HL-60 (cell line): ENCODE measurements around the gene RTEL1.
"Not testable (repeated sequence)": the region's sequence is repeated elsewhere in the genome, so short reads cannot be mapped to it uniquely, and the experiment has no call there.

Experiments
- DNase-seq, 2 experiments: peaks; one replicate each; pipeline ENCODE4 v3.0.0-alpha.2; 2010 to 2020; ENCODE audit warnings: low read depth in 1 of 2, low spot score in 1 of 2
- H3K27ac ChIP-seq: fragments of 250-450 bp; sonication (Bioruptor Pico); replicated peaks from 2 replicates; pipeline ENCODE4 v1.5.1; 2020; ENCODE audit warnings: mild to moderate bottlenecking, moderate library complexity
- H3K27me3 ChIP-seq: fragments of 250-450 bp; sonication (Bioruptor Pico); 2 replicates; pipeline ENCODE4 v1.5.1; 2021; ENCODE audit warnings: mild to moderate bottlenecking, moderate library complexity; ENCODE audit not compliant: insufficient read depth, poor library complexity, severe bottlenecking
- H3K4me3 ChIP-seq: replicated peaks from 2 replicates; pipeline ENCODE4 v1.5.1; 2011; ENCODE audit warnings: mild to moderate bottlenecking, control low read depth, low read length; ENCODE audit not compliant: insufficient read depth
- GABPA ChIP-seq: IDR thresholded peaks from 2 replicates; pipeline ENCODE4 v1.6.1; 2012; ENCODE audit warnings: low read depth
- POLR2AphosphoS5 ChIP-seq: IDR thresholded peaks from 2 replicates; pipeline ENCODE4 v1.6.1; 2012; ENCODE audit warnings: low read depth
- SPI1 ChIP-seq: IDR thresholded peaks from 2 replicates; pipeline ENCODE4 v1.6.1; 2012; ENCODE audit warnings: low read depth, mild to moderate bottlenecking, borderline replicate concordance
- TF ChIP-seq, protein P1 (sequence below): IDR thresholded peaks from 2 replicates; pipeline ENCODE4 v1.6.1; 2012; ENCODE audit warnings: low read depth; ENCODE audit not compliant: insufficient replicate concordance
- TF ChIP-seq, protein P2 (sequence below): IDR thresholded peaks from one replicate; pipeline ENCODE4 v1.5.1; 2011; ENCODE audit warnings: low read length, control low read depth, inconsistent platforms; ENCODE audit not compliant: insufficient read depth

Gene RTEL1

DNA sequence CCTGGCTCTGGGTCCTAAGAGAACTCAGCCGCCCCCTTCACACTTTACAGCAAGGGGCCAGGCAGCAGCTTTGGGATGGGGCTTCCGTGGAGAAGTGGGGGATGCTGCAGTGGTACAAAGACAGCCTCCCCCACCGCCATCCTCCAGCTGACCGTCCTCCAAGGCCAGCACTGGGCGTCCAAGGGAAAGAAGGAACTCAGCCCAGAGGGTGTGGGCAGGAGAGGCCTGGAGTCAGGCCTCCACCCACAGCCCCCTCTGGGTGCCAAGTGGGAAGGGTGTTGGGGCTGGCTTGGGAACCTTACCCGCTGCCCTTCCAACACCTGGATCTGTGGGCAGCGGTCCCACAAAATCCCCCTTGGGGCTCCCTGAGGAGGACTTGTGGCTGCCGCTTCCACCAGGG is 18.0 kb upstream of the RTEL1 start:
- TF ChIP-seq, protein P1, sequence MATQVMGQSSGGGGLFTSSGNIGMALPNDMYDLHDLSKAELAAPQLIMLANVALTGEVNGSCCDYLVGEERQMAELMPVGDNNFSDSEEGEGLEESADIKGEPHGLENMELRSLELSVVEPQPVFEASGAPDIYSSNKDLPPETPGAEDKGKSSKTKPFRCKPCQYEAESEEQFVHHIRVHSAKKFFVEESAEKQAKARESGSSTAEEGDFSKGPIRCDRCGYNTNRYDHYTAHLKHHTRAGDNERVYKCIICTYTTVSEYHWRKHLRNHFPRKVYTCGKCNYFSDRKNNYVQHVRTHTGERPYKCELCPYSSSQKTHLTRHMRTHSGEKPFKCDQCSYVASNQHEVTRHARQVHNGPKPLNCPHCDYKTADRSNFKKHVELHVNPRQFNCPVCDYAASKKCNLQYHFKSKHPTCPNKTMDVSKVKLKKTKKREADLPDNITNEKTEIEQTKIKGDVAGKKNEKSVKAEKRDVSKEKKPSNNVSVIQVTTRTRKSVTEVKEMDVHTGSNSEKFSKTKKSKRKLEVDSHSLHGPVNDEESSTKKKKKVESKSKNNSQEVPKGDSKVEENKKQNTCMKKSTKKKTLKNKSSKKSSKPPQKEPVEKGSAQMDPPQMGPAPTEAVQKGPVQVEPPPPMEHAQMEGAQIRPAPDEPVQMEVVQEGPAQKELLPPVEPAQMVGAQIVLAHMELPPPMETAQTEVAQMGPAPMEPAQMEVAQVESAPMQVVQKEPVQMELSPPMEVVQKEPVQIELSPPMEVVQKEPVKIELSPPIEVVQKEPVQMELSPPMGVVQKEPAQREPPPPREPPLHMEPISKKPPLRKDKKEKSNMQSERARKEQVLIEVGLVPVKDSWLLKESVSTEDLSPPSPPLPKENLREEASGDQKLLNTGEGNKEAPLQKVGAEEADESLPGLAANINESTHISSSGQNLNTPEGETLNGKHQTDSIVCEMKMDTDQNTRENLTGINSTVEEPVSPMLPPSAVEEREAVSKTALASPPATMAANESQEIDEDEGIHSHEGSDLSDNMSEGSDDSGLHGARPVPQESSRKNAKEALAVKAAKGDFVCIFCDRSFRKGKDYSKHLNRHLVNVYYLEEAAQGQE, result no peak
- no peak overlapping the region for H3K4me3 ChIP-seq
- no peaks in the 10 kb centered on the region for H3K27me3 ChIP-seq
- no peak overlapping the region for H3K27ac ChIP-seq
- no peak for DNase-seq

DNA sequence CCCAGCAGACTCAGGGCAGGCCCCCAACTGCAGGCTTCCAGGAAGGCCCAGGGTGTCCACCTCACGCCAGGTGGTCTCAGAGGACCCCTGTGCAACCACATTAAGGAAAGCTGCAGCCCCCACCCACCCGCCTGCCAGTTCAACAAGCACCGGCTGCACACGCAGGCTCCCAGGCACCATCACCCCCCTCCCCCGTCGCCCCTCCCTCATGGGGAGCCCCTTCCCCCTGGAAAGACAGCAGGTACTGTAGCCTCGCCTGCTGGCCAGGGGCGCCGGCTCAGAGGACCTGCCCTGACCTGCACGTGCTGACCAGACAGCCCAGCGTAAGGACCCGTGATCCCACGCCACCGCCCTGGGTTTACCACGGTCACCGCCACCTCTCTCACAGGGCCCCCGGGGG is 17.4 kb upstream of the RTEL1 start:
- H3K27ac ChIP-seq, H3K4me3 ChIP-seq, DNase-seq, H3K27me3 ChIP-seq: not testable (repeated sequence)

DNA sequence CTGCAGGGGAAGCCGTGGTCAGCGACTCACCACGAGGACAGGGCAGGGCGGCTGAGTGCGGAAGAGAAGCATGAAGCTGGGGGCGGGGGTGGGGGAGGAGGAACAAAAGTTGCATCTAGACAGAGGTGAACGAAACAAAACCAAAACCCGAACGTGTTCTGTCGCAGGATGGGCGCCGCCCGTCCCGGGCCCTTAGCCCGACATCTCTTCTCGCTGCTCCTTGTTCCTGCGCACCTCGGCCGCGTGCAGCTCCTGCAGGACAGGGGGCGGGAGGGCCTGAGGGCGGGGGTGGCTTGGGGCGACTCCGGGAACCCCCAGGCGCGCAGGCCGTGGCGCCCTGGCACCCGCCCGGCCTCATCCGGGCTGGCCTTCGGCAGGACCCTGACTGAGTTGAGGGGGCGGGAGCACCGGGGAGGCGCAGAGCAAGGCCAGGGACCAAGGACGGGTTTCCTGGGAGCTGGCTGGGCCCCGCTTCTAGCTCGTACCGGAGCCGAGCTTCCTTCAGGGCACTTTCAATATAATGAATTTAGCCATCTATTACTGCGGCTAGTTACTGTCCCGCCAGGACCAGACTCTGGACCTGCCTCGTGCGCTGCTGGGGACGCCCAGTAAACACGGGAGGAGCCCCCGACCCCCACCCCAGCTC is 16.8 kb upstream of the RTEL1 start:
- Histone ChIP-seq H3K27ac (peak overlapping the region; percentile 67), H3K27me3 (no peaks in the 10 kb centered on the region), H3K4me3 (peak overlapping the region; percentile 49)
- TF ChIP-seq GABPA (no peak), POLR2AphosphoS5 (no peak), SPI1 (no peak)
- TF ChIP-seq, protein P2, sequence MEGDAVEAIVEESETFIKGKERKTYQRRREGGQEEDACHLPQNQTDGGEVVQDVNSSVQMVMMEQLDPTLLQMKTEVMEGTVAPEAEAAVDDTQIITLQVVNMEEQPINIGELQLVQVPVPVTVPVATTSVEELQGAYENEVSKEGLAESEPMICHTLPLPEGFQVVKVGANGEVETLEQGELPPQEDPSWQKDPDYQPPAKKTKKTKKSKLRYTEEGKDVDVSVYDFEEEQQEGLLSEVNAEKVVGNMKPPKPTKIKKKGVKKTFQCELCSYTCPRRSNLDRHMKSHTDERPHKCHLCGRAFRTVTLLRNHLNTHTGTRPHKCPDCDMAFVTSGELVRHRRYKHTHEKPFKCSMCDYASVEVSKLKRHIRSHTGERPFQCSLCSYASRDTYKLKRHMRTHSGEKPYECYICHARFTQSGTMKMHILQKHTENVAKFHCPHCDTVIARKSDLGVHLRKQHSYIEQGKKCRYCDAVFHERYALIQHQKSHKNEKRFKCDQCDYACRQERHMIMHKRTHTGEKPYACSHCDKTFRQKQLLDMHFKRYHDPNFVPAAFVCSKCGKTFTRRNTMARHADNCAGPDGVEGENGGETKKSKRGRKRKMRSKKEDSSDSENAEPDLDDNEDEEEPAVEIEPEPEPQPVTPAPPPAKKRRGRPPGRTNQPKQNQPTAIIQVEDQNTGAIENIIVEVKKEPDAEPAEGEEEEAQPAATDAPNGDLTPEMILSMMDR, result no peak
- TF ChIP-seq, protein P1, result no peak
- peak in 1 of 2 experiments; percentile 37 for DNase-seq

DNA sequence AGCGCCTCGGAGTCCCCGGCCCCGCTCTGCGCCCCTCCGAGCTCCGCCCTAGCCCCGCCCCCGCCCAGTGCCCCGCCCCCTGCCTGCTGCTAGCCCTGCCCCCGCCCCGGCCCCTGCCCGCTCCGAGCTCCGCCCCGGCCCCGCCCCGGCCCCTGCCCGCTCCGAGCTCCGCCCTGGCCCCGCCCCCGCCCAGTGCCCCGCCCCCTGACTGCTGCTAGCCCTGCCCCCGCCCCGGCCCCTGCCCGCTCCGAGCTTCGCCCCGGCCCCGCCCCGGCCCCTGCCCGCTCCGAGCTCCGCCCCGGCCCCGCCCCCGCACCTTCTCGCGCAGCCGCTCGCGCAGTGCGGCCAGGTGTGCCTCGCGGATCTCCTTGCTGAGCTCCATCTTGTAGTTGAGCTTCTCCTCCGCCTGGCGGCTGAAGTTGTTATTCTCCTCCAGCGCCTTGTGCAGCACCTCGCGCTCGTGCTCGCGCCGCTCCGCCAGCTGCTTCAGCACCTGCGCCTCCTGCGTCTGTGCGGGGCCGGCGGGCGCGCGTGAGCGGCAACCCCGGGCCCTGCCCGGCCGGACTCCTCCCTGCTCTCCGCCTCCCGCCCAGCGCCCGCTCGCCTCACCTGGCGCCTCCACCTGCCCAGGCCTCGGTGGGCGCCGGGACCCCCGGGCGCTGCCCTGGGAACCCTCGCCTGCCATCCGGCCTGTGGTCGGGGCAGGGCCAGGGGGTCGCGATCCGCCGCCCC is 16.2 kb upstream of the RTEL1 start:
- Histone ChIP-seq H3K4me3 (peak overlapping the region; percentile 49), H3K27me3 (no peaks in the 10 kb centered on the region), H3K27ac (peak overlapping the region; percentile 67)
- peak; percentile 63 to 85 for DNase-seq
- TF ChIP-seq, protein P1, result no peak
